HG03280 (cell line): ENCODE measurements around the gene BPIFB6.

Source experiments
- ATAC-seq: cut with Tn5 transposase; IDR thresholded peaks from one replicate; pipeline ENCODE4 v1.9.1; 2021; ENCODE audit warnings: mild to moderate bottlenecking, moderate library complexity; ENCODE audit not compliant: unreplicated experiment

Gene BPIFB6

DNA sequence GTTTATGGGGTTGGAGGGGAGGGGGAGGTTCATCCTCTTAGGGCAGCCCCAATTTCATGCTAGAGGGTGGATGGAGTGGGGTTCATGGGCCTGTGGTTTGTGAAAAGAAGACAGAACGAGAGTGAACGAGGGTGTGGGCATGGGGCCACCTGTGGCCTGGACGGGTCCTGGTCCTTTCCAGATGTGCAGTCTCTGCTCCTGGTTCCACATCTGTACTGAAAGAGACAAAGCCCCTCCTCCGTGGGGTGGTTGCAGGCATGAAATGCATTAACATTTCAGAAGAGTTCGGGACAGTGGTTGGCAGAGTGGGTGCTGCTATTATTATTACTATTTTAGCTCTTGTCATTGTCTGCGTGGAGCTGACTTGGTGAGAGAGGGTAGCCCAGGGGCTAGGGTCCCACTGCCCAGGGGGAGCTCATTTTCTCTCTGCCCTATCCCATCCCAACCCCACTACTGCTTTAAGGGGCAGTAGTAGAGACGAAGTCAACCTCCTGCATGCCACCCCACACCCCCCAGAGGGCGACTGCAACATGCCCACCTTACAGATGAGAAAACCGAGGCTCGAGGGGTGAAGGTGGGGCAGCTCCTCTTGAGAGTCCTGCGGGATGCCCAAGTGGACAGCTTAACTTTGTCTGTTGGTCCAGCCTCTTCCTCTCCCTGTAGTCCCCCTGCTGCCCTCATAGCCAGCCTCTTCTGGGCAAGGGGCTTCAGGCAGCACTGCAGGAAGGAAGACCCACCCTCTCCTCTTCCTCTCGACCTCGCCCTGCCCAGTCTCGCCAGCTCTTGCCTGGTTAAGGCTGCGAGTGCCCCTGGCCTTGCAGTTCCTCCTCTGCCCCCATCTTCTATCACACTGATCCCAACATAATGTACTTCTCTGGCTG lies 15.5 kb upstream of the BPIFB6 start:
- ATAC-seq = no peak

DNA sequence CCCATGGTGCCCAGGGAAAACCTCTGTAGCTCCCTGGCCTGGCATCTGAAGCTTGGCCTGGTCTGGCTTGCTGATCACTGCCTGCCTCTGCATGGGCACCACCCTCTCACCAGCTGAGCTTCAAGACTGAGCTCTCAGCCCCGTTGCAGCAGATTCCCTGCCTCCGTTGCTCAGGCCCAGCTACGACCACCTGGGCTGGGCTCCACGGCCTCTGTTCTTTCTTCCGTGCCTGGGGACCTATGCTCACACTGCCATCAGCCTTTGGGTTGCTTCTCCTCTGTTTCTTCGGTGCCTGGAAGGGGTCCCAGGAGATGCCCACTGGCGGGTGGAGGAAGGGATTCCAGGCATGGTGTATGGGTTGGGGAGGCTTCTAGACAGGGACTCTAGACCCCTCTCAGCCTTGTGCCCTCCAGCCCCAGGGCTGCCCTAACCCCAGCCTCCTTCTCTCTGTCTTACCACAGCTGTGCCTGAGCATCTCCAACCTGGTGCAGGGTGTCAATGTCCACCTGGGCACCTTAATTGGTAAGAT lies 14.8 kb upstream of the BPIFB6 start:
- ATAC-seq = no peak

DNA sequence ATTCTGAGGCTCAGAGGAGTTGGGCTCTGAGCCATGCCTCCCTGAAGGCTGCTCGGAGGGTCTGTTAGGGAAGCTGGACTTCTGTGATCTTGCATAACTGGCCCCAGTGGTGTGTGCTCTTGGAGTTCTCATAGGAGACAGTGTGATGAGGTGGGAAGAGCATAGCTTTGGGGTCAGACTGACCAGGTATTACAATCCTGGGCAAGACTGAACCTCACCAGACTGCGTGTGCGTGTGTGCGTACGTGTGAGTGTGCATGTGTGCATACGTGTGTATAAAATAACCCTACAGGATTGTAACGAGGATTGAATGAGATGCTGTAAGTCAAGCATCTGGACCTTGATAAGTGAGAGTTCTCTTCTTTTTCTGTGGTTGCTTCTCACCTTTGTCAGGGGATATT lies 13.9 kb upstream of the BPIFB6 start:
- no peak for ATAC-seq

DNA sequence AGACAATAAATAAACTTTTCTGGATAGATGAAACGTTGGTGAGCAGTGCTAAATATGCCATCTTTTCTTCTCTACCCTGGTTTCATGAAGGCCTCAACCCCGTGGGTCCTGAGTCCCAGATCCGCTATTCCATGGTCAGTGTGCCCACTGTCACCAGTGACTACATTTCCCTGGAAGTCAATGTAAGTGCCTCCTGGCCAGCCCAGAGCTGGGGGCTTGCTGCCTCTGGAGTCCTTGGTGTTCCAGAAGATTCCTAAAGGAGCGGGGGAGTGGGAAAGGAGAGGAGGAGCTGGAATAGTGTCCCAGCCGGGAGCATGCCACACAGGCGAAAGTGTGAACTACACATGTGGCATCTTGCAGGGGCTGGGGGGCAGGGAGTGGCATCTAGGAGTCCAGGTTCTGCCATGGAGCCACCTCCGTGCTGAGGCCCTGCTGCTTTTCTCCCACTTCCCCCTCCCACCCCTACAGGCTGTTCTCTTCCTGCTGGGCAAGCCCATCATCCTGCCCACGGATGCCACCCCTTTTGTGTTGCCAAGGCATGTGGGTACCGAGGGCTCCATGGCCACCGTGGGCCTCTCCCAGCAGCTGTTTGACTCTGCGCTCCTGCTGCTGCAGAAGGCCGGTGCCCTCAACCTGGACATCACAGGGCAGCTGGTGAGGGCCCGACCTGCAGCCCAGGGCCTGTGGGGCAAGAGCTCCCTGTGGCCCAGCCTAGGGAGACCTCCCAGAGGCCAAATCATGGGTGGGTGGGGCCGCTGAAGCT lies 13.1 kb upstream of the BPIFB6 start:
- ATAC-seq = no peak

DNA sequence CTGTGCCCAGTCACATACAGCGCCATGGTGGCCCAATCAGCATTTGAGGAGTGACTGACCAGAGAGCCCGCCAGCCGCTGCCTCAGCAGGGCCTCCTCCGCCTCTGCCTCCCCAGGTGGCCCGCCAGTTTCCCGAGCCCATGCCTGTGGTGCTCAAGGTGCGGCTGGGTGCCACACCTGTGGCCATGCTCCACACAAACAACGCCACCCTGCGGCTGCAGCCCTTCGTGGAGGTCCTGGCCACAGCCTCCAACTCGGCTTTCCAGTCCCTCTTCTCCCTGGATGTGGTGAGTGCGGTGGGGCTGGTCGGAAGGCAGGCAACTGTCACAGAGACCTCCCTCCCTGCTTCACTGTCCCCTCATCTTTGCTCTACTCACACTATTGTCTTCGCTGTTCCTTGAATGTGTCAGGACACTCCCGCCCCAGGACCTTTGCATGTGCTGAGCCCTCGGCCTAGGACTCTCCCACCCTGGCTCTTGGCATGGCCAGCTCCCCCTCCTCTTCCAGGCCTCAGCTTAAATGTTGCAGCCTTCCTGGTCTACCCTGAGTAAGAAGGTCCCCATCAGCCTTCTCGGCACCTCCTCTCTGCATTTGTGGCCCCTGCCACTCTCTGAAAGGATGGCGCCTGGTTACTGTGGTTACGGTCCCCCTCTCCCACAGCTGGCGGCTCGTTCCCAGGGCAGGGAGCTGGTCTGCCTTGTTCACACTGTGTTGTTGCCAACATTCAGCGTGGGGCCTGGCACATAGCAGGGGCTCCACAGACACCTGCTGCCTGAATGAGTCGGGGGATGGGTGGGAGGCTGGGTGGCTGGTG lies 11.8 kb upstream of the BPIFB6 start:
- no peak for ATAC-seq

DNA sequence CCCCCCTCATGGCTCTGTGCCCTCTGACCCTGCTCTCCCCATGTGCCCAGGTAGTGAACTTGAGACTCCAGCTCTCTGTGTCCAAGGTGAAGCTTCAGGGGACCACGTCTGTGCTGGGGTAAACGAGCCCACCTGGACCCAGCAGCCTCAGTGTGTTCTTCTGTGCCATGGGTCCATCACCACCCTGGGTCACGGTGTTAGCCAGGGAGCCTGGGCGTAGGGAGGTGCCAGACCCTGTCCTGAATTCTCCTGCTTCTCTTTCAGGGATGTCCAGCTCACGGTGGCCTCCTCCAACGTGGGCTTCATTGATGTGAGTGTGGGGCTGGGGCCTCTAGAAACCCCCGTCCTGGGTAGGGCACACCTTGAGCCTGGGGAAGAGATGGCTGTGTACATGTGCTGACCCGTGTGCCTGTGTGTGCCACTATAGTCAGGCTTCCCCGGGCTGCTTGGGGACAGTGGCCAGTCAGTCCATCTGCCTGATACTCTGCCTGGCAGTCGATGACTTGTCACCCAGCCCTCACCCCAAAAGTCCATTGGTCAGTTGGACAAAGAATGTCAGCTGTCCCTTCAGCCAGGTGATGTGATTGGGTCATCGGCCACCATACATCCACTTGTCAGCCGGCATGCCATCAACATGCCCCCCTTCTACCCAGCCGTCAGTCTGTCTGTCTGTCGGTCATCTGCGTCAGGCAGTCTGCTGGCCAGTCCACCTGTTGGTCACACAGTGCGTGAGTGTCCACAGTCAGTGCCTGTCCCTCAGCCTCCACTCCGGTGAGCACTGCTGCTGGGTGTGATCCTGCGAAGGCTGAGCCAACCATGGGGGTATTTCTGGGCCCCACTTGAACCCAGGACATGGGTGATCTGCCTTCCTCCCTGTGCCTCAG lies 10.9 kb upstream of the BPIFB6 start:
- no peak for ATAC-seq

DNA sequence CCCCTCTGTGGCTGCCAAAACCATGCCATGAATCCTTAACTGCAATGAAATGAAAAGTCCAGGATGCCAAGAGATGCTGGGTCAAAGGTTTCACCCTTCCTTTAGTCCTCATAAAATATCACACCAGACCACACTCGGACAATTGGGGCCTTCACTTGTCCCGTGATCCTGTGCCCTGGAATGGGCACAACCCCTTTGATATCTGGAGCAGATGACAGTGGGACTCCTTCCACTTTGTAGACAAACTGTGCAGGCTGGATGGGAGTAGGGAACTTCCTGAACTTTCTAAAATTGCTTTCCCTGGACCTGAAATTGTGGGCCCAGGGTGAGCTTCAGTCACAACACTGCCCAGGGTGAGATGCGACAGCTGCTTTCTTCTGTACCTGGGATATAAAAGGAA lies 9.6 kb upstream of the BPIFB6 start:
- no peak for ATAC-seq

DNA sequence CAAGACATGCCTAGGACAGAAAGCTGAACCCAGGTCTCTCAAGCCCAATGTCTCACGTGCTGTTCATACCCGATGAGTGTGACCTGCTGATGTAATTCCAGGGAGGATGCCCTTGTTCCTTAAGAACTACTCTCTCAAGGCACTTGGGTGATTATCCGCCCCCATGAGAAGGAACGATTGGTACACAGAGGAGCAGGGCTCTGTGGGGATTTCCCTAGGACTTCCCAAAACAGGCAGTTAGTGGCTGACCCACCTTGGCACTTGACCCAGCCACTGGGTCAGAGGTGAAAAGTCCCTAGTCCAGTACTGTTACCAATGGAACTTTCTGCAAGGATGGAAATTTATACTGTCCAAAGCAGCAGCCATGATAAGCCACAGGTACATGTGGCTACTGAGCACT lies 9.2 kb upstream of the BPIFB6 start:
- ATAC-seq = no peak

DNA sequence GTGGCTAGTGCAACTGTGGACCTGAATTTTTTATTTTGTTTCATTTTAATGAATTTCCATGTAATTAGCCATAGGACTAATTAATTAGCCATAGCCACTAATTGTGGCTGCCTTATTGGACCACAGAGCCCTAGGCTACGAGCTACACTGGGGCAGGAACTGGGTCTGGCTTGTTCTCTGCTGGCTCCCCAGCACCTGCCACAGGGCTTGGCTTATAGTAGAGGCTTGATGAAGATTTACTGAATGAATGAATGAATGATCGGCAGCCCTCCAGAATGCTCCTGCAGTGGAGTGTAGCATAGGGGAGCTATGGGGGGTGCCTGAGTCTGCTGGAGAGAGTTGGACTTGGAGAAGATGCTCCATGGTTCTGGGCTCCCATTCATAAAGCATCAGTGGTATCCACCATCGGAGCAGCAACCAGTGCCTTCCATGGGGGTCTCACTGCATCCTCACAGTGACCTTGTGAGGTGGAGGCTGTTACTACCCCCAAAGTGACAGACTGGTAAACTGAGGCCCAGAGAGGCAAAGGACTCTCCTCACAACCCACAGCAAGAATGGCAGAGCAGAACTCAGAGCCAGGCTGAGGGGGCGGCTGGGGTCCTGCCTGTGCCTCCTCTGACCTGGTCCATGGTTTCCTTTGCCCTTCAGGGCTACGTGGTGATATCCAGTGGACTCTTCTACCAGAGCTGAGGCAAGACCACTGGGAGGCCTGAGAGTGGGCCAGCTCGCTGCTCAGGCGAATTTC lies 8.6 kb upstream of the BPIFB6 start:
- ATAC-seq = no peak

DNA sequence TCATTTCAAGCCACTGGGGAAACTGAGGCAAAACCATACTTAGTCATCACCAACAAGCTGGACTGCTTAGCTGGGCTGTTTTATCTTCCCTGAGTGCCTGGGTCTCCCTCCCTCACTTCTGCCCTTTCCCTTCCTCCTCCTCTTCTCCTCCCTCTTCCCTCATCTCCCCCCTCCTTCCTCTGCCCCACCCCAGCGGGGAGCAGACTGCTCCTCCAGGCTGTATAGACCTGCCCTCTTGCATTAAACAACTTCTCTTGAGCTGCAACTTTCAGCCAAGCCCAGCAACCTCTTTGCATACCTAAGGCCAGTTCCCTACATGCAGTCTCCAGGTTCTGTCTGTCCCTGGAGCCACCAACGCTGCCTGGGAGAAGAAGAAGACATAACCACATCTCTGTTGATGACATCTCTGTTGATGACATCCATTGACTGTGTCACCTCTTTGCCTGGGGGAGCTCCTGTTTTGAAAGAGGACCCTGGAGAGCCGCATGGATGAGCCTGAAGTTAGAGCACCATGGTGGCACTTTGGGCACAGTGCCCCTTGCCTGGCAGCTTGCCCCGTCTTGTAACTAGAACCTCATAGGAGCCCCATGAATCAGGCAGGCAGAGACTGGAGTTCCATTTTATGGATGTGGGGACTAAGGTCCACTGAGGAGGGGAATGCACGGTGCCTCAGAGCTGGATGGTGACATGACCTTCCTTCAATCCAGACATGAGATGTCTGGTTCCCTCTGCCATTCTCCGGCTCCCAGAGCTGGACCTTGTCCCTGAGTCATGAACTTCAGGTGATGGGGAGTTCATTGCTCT lies 7.8 kb upstream of the BPIFB6 start:
- ATAC-seq = no peak

DNA sequence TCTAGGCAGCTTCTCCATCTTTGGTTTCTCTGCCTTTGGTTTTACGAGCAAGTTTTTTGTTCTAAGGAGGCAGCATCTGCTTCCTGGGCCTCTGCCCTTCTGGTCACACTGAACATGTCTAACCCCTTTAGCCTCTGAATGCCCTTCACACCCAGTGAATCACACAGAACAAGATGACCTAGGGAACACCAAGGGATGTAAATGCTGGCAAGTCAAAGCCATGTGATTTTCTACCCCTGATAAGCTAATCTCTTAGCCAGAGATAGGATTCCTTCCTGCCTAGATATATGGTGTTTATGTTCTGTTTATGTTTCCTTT lies 7.2 kb upstream of the BPIFB6 start:
- ATAC-seq = no peak

DNA sequence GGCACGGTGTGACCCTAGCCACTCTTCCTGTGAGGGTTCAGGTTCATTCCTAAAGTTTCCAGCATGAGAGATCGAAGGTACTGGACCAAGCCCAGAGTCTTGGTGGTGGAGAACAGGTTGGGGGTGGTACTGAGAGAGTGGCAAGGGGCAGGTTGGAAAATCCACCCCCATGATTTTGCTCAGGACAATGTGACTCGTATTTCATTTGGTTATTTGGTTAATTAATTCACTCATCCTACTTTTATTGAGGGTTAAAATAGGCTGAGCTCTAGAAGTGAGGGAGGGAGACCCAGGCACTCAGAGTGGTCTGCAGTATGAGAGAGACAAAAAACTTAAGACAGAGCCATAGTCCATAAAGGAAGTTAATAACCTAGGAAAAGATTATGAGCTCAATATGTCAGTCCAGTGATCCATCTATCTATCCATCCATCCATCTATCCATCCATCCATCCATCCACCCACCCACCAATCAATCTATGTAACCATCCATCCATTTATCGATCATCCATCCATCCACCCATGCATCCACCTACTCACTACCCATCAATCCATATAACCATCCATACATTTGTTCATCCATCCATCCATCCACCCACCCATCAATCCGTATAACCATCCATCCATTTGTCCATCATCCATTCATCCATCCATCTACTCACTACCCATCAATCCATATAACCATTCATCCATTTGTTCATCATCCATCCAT lies 6.7 kb upstream of the BPIFB6 start:
- no peak for ATAC-seq

DNA sequence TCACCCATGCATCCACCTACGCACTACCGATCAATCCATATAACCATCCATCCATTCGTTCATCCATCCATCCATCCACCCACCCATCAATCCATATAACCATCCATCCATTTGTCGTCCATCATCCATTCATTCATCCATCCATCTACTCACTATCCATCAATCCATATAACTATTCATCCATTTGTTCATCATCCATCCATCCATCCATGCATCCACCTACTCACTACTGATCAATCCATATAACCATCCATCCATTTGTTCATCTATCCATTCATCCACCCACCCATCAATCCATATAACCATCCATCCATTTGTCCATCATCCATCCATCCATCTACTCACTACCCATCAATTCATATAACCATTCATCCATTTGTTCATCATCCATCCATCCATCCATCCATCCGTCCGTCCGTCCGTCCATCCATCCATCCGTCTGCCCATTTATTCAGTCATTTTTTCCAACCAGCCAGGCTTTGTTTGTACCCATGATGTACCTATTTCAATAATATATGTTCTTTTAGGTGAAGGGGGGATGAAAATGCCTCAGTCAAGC lies 6.1 kb upstream of the BPIFB6 start:
- no peak for ATAC-seq

DNA sequence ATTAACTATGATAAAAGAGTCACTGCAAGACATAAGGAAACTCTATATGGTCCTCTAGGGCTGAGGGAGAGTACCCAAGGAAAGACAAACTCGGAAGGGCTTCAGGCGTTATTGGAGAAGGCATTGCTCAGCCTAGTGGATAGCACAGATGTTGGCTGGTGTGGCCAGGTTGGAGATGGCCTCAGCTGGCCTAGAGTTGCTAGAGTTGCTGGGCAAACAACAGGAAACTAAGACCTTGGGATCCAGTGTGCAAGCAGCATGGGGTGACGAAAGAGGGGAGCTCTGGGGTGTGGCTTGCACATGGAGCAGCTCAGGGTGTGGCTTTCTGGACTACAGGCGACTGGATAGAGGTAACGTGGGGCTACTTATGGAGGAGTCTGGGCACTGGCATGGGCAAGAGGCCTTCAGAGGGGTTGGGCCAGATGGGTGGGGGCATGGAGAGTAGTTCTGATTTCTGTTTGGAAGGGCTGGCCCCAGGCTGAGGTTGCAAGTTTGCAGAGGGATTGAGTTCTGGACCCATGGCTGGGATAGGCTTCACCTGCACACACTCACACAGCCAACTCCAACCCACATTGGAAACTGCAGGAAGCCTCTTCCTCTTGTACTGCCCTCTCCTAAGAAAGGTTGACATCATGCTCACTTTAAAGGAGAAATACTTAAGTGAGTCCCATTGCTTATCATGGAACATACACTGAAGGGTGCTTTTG lies 5.2 kb upstream of the BPIFB6 start:
- no peak for ATAC-seq

DNA sequence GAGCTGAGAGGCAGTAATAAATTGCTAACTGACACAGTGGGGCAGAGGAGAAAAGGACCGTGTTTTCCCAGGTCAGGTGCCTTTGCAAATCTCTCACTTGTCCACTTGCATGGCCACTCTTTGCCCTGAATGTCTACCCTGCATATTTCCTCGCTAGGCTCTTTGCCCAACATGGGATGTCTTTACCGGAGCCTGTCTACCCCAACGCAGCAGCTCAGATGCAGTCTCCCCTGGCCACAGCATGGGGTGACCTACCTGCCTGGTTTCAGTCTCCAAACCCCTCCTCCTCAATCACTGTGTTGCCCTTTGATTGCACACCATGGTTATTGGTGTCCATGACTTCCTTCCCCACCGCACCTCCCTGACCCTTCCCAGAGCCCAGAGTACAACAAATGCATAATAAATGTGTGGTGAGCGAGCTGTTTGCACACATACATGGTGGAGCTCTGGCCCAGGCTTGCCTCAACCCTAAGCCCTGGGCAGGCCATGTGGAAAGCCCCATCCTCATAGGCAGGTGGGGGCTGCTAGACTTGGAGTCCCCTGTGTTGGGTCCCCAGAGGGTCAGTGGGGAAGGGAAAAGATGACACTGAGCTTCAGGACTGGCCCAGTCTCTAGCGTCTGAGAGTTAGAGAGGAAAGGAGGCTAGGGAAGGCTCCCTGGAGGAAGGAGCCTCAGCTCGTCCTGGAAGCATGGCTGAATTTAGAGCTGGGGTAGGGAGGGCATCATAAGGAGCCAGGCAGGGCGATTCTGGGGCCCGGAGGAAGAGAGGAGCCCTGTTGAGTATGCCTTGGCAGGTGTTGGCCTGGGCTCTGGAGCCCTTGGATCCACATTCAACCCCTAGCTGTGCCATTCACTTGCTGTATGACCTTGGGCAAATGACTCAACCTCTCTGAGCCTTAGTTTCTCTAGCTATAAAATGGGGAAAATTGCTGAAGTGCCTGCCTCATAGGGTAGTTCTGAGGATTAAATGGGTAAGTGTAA lies 4.4 kb upstream of the BPIFB6 start:
- ATAC-seq = no peak
